GM23338 (cell line): ENCODE measurements around the gene LDB3. TPM values are rescaled to one million over a fixed set of nuclear protein-coding genes. Genes with fewer than 3 reads are reported as not detected.
A peak's percentile ranks its signal among the peaks of the same experiment; 100 is the strongest.

Experiments used
- ATAC-seq: fragments of 200-7000 bp; cut with Tn5 transposase; 3 replicates; pipeline ENCODE4 v1.9.1; 2020
- DNase-seq: peaks from one replicate; pipeline ENCODE4 v3.0.0-alpha.2; 2015; ENCODE audit warnings: low spot score
- H2AFZ ChIP-seq: fragments of 200-600 bp; sonication (generic); 2 replicates; pipeline ENCODE4 v1.8.0; 2016; ENCODE audit warnings: antibody characterized with exemption, mild to moderate bottlenecking, moderate library complexity
- H3F3A ChIP-seq: fragments of 200-600 bp; sonication (generic); replicated peaks from 2 replicates; pipeline ENCODE4 v1.8.0; 2017; ENCODE audit warnings: antibody characterized with exemption, mixed run types, low read depth
- H3K27ac ChIP-seq: fragments of 200-600 bp; sonication (generic); 2 replicates; pipeline ENCODE4 v1.6.1; 2016; ENCODE audit warnings: low read depth
- H3K27me3 ChIP-seq: fragments of 200-600 bp; sonication (generic); 2 replicates; pipeline ENCODE4 v1.8.0; 2016; ENCODE audit warnings: mild to moderate bottlenecking, mixed run types, moderate library complexity; ENCODE audit not compliant: insufficient read depth
- H3K36me3 ChIP-seq: fragments of 200-600 bp; sonication (generic); 2 replicates; pipeline ENCODE4 v1.8.0; 2016; ENCODE audit warnings: mild to moderate bottlenecking; ENCODE audit not compliant: insufficient read depth
- H3K4me1 ChIP-seq: fragments of 200-600 bp; sonication (generic); 2 replicates; pipeline ENCODE4 v1.8.0; 2016; ENCODE audit warnings: mild to moderate bottlenecking, moderate library complexity; ENCODE audit not compliant: insufficient read depth
- H3K4me2 ChIP-seq: fragments of 200-600 bp; sonication (generic); 2 replicates; pipeline ENCODE4 v1.7.1; 2017; ENCODE audit warnings: mixed run types
- H3K4me3 ChIP-seq: fragments of 200-600 bp; sonication (generic); 2 replicates; pipeline ENCODE4 v1.6.1; 2016; ENCODE audit warnings: mixed run types
- H3K79me2 ChIP-seq: fragments of 200-600 bp; sonication (generic); replicated peaks from 2 replicates; pipeline ENCODE4 v1.8.0; 2017; ENCODE audit warnings: mild to moderate bottlenecking; ENCODE audit not compliant: insufficient read depth
- H3K9me2 ChIP-seq: fragments of 200-600 bp; sonication (generic); 2 replicates; pipeline ENCODE4 v1.8.0; 2017; ENCODE audit not compliant: insufficient read depth
- H4K20me1 ChIP-seq: fragments of 200-600 bp; sonication (generic); replicated peaks from 2 replicates; pipeline ENCODE4 v1.8.0; 2017; ENCODE audit warnings: mild to moderate bottlenecking; ENCODE audit not compliant: insufficient read depth
- H3K27ac Mint-ChIP-seq: 2 replicates; pipeline ENCODE4 v1.8.0; 2020; ENCODE audit warnings: inconsistent platforms, mild to moderate bottlenecking, moderate library complexity, mixed read lengths
- H3K27me3 Mint-ChIP-seq: 3 replicates; pipeline ENCODE4 v1.8.0; 2022; ENCODE audit warnings: low read depth, mild to moderate bottlenecking, moderate library complexity, mixed read lengths, inconsistent platforms; ENCODE audit not compliant: insufficient read depth, poor library complexity
- H3K36me3 Mint-ChIP-seq: 3 replicates; pipeline ENCODE4 v1.8.0; 2021; ENCODE audit warnings: low read depth, mild to moderate bottlenecking, inconsistent platforms, moderate library complexity, mixed read lengths
- H3K4me1 Mint-ChIP-seq: 3 replicates; pipeline ENCODE4 v1.8.0; 2020; ENCODE audit warnings: mild to moderate bottlenecking, inconsistent platforms, mixed read lengths
- H3K4me3 Mint-ChIP-seq: 3 replicates; pipeline ENCODE4 v1.8.0; 2021; ENCODE audit warnings: moderate library complexity, mild to moderate bottlenecking, inconsistent platforms, mixed read lengths
- H3K9me3 Mint-ChIP-seq: 3 replicates; pipeline ENCODE4 v1.8.0; 2020; ENCODE audit warnings: moderate library complexity, mild to moderate bottlenecking, inconsistent platforms, mixed read lengths
- CREB1 ChIP-seq: fragments of 250-450 bp; sonication (Bioruptor Pico); IDR thresholded peaks from 2 replicates; pipeline ENCODE4 v1.5.0; 2020; ENCODE audit warnings: low read depth, mild to moderate bottlenecking, moderate library complexity
- CTCF ChIP-seq, 2 experiments: fragments of 200-600 bp in 1 of 2; sonication (generic) in 1 of 2; conservative IDR thresholded peaks; 2 replicates each; pipeline versions ENCODE4 v1.5.1 to v1.6.1; 2016 to 2017; ENCODE audit warnings: antibody characterized with exemption in 2 of 2, low read depth in 2 of 2, mild to moderate bottlenecking in 2 of 2, moderate library complexity in 1 of 2
- ETS1 ChIP-seq: IDR thresholded peaks from 2 replicates; pipeline ENCODE4 v1.6.1; 2016; ENCODE audit warnings: antibody characterized with exemption
- EZH2phosphoT487 ChIP-seq: fragments of 200-600 bp; sonication (generic); IDR thresholded peaks from one replicate; pipeline ENCODE4 v1.8.1; 2018; ENCODE audit warnings: antibody characterized with exemption; ENCODE audit not compliant: unreplicated experiment
- JUNB ChIP-seq: IDR thresholded peaks from one replicate; pipeline ENCODE4 v1.6.1; 2016; ENCODE audit warnings: antibody characterized with exemption; ENCODE audit not compliant: unreplicated experiment
- REST ChIP-seq: IDR thresholded peaks from one replicate; pipeline ENCODE4 v1.6.1; 2018; ENCODE audit warnings: antibody characterized with exemption; ENCODE audit not compliant: unreplicated experiment
- STAT1 ChIP-seq: IDR thresholded peaks from one replicate; pipeline ENCODE4 v1.6.1; 2016; ENCODE audit warnings: antibody characterized with exemption; ENCODE audit not compliant: unreplicated experiment
- ZNF331 ChIP-seq: fragments of 250-450 bp; sonication (Bioruptor Pico); IDR thresholded peaks from 2 replicates; pipeline ENCODE4 v1.5.0; 2020; ENCODE audit warnings: low read depth, mild to moderate bottlenecking, moderate library complexity
- polyA plus RNA-seq: library from polyadenylated mRNA; unstranded; fragments of >200 nt; fragmentation: Nextera tagmentation; extraction: Ambion mirVana; gene quantifications from 2 replicates; pipeline ENCODE4 v1.2.1, GENCODE V29; 2016
- total RNA-seq: library from RNA; depleted of rRNA; stranded (reverse); fragments of >200 nt; shearing (Covaris generic); gene quantifications from 2 replicates; pipeline ENCODE4 v1.2.3, GENCODE V29; 2014

LDB3 gene
- total and polyA plus RNA-seq, 2 experiments from 2014 or later, result 0.14 to 0.16 TPM

GRCh38 chr10:86758189-86759072 is 90.1 kb downstream of the LDB3 start:
- ATAC-seq (no peak), DNase-seq (peak; percentile 56)
- H3K4me1 ChIP-seq, result peaks cover 48% of the 10 kb centered on the region
- peak overlapping the region; percentile 73 for H3K4me2 ChIP-seq
- H3F3A ChIP-seq, result no peaks in the 10 kb centered on the region
- H3K4me1 Mint-ChIP-seq, result peaks cover 49% of the 10 kb centered on the region
- H3K9me3 Mint-ChIP-seq, result no peaks in the 10 kb centered on the region; the same call in 2 of the 3 replicates
- H3K27ac ChIP-seq, result peak overlapping the region; percentile 52
- H3K27ac Mint-ChIP-seq, result peak overlapping the region; percentile 22
- TF ChIP-seq EZH2phosphoT487 (no peak), ZNF331 (no peak), CREB1 (CRISPR knock-in tag) (no peak), ETS1 (no peak), CTCF (conservative IDR thresholded peaks at IDR 0.05; ENCODE audit: low read depth in 2 of 2) (no peak), STAT1 (no peak), JUNB (no peak), REST (no peak)
- no peaks in the 10 kb centered on the region for H3K9me2 ChIP-seq
- H3K36me3 Mint-ChIP-seq, result peaks cover 3% of the 10 kb centered on the region; the same call in 1 of the 3 replicates
- peak overlapping the region; percentile 75 for H3K4me3 ChIP-seq
- peaks cover 36% of the 10 kb centered on the region for H4K20me1 ChIP-seq
- H3K27me3 Mint-ChIP-seq, result peaks cover 4% of the 10 kb centered on the region
- no peaks in the 10 kb centered on the region for H3K36me3 ChIP-seq
- H3K79me2 ChIP-seq, result peaks cover 86% of the 10 kb centered on the region
- peak overlapping the region; percentile 92 for H3K4me3 Mint-ChIP-seq
- H3K27me3 ChIP-seq, result no peaks in the 10 kb centered on the region
- no peak overlapping the region for H2AFZ ChIP-seq
